Stimulated activated CD4-positive, alpha-beta T cell treated with anti-CD3 and anti-CD28 coated beads, Interleukin-15, amount 100 ng/mL, for 24 hours (primary cell): Measurements from ENCODE around the gene SPINK6.

Experiments used
- DNase-seq: peaks from one replicate; pipeline ENCODE4 v3.0.0-alpha.2; 2020

SPINK6 gene

GRCh38 chr5:148224117-148224742 is 21.4 kb downstream of the SPINK6 start:
- no peak for DNase-seq

- DNase-seq: no peak
These were observed 25.6 kb downstream of the SPINK6 start for GRCh38 chr5:148228392-148228984.

GRCh38 chr5:148229840-148230239 is 27.0 kb downstream of the SPINK6 start:
- DNase-seq: no peak

DNA sequence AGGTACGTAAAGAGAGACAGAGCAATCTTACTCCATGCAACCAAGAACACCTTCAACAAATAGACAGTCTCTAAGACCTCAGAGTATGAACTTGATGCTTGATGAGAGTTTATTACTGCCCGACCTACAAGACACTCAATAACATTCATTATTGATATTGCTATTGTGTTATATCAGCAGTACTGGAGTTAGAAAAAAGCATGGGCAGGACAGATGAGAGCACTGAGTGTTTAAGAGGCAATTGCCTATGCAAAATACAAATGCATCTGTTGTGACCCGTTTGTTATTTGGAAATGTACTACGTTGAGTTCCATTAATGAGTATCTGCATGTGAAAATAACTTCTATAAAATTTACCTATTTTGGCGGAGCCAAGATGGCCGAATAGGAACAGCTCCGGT is 27.4 kb downstream of the SPINK6 start:
- no peak for DNase-seq

DNA sequence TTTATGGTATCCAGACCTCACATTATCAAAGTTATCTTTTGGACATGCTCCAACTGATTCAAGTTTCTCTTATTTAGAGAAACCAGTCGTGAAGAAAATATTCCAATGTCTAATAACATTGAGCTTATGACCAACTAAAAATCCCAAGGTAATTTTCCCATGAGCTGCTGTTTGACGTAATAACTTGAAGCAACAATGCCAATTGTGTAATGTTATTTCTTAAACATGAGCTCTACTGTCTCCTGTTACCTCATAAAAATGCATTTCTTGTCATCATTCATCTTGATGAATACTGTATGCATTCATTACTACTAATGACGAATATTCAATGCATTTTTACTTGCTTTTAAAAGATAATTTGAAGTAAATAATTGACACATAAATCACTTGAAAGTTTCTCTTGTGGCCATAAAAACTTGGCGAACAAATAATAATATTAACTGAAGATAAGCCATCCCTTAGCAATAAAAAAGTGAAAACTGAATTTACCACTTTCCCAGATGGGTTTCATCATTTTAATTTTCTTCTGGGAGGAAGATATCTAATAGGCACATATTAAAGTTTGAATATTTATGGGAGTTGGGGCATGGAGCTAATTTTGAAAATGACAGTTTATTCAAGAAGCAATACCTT is 35.1 kb downstream of the SPINK6 start:
- DNase-seq: no peak

- DNase-seq: no peak
These were observed 35.6 kb downstream of the SPINK6 start, which contains the start of gene MARCOL for GRCh38 chr5:148238418-148238794. MARCOL (plus strand) TSS chr5:148238525; CDS start chr5:148238598, 73 bp downstream.

- no peak for DNase-seq
These were observed 46.1 kb downstream of the SPINK6 start for GRCh38 chr5:148248894-148249293.

- no peak for DNase-seq
These were observed 52.6 kb downstream of the SPINK6 start for GRCh38 chr5:148255456-148255855.

DNA sequence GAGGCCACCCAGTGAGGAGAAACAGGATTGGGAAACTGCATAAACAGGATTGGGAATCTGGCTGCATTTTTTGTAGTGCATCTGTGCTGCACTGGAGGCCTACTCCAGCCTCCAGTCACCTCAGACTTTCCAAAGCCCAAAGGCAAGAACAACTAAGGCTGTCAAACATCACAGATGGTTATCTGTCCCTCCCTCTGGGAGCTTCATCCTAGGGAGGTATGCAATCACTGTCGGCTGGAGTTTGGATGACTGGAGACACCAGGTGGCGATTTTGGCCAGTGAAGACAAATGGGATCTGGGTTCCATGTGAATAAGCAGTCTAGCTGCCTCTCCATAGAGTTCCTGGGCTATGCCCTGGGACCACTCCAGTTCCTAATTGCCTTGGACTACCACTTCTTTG is 56.4 kb downstream of the SPINK6 start:
- DNase-seq: no peak

DNA sequence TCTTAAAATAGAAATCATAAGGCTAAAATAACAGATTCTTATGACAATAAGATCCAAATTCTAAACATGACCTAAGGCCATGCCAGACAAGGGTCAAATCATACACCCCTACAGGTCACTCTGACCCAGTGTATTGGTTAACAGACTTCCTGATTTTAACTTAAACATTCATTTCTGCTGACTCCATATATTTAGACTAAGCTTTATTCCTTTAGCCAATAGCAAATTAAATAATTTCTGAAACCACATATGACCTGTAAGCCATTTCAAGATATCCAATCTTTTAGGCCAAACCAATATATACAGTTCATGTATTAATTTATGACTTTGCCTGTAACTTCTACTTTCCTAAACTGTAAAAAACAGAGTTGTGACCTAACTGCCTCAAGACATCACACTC is 58.4 kb downstream of the SPINK6 start:
- DNase-seq: no peak
